CD4-positive, alpha-beta T cell (primary cell): Measurements from ENCODE around the gene CDK6. TPM values are rescaled to one million over a fixed set of nuclear protein-coding genes. Genes with fewer than 3 reads are reported as not detected.

ENCODE experiments used
- ATAC-seq: fragments of 200-7000 bp; cut with Tn5 transposase; one replicate; pipeline ENCODE4 v1.10.0; 2022; ENCODE audit warnings: mild to moderate bottlenecking; ENCODE audit not compliant: poor library complexity
- CTCF ChIA-PET: fragments of 350-600 bp; sonication (Branson Sonifier 250); formaldehyde crosslinking; loops from one replicate; lab custom pipeline; 2021; ENCODE audit warnings: antibody characterized with exemption, inconsistent platforms; lab: Charles Lee
- POLR2A ChIA-PET: fragments of 350-600 bp; sonication (Branson Sonifier 250); formaldehyde crosslinking; loops from one replicate; lab custom pipeline; 2021; ENCODE audit warnings: antibody characterized with exemption, inconsistent platforms; lab: Charles Lee
- DNase-seq, 14 experiments: peaks; one replicate each; pipeline ENCODE4 v3.0.0-alpha.2; 2013 to 2020; ENCODE audit warnings: mixed read lengths in 2 of 14
- H3K27ac ChIP-seq, 2 donors: one replicate each; pipeline versions ENCODE4 v1.5.1 to v1.7.0; 2013; ENCODE audit warnings: low read length in 2 of 2, low read depth in 1 of 2, mild to moderate bottlenecking in 1 of 2
- H3K27me3 ChIP-seq, 2 experiments: 1 replicate in 1 of 2; 2 replicates in 1 of 2; pipeline versions ENCODE4 v1.6.1 to v1.7.0; 2013; ENCODE audit warnings: low read length in 2 of 2, control low read depth in 1 of 2, mild to moderate bottlenecking in 1 of 2, moderate library complexity in 1 of 2; ENCODE audit not compliant: insufficient read depth in 2 of 2, control insufficient read depth in 1 of 2
- H3K36me3 ChIP-seq: one replicate; pipeline ENCODE4 v1.6.1; 2013; ENCODE audit warnings: low read length, control low read depth; ENCODE audit not compliant: insufficient read depth
- H3K4me1 ChIP-seq: one replicate; pipeline ENCODE4 v1.6.1; 2013; ENCODE audit warnings: low read length, control low read depth; ENCODE audit not compliant: insufficient read depth
- H3K4me3 ChIP-seq: one replicate; pipeline ENCODE4 v1.5.1; 2013; ENCODE audit warnings: mild to moderate bottlenecking, low read length, moderate library complexity
- H3K9me3 ChIP-seq, 2 experiments: 1 replicate in 1 of 2; 2 replicates in 1 of 2; pipeline versions ENCODE4 v1.6.1 to v1.7.0; 2013; ENCODE audit warnings: low read length in 2 of 2, mild to moderate bottlenecking in 2 of 2, control low read depth in 1 of 2, moderate library complexity in 1 of 2; ENCODE audit not compliant: control insufficient read depth in 1 of 2, insufficient read depth in 1 of 2
- H3K27ac Mint-ChIP-seq: one replicate; pipeline ENCODE4 v1.8.0; 2020; ENCODE audit warnings: mixed read lengths
- H3K27me3 Mint-ChIP-seq: one replicate; pipeline ENCODE4 v1.8.0; 2021; ENCODE audit warnings: mixed read lengths
- H3K36me3 Mint-ChIP-seq: one replicate; pipeline ENCODE4 v1.8.0; 2021; ENCODE audit warnings: low read depth, mixed read lengths
- H3K4me1 Mint-ChIP-seq: one replicate; pipeline ENCODE4 v1.8.0; 2021; ENCODE audit warnings: low read depth, mixed read lengths
- H3K4me3 Mint-ChIP-seq: one replicate; pipeline ENCODE4 v1.8.0; 2020; ENCODE audit warnings: mild to moderate bottlenecking, mixed read lengths
- H3K9me3 Mint-ChIP-seq: one replicate; pipeline ENCODE4 v1.8.0; 2020; ENCODE audit warnings: mixed read lengths
- CTCF ChIP-seq: fragments of 200-600 bp; IDR thresholded peaks from one replicate; pipeline ENCODE4 v1.8.0; 2022; ENCODE audit warnings: antibody characterized with exemption, mild to moderate bottlenecking
- intact Hi-C, 2 experiments: fragments of 100-400 bp; cut with DNase I in 1 of 2; cut with micrococcal nuclease in 1 of 2; formaldehyde crosslinking; loops; one replicate each; pipeline versions ENCODE4 v1.15.1 to v1.9.0; 2023 to 2025; cut with DNase I, micrococcal nuclease
- total RNA-seq, 174 experiments: library from RNA in 2 of 174; stranded (reverse) in 2 of 174; gene quantifications; one replicate each; pipeline ENCODE4 v1.2.3 and lab custom pipeline; 2021 to 2026

CDK6 gene
- total RNA-seq, 2 experiments from 2014 or later: 13.0 to 13.7 TPM

GRCh38 chr7:92830532-92831110, 5.8 kb downstream of the CDK6 start:
- Histone ChIP-seq H3K4me1 (peaks cover 40% of the 10 kb centered on the region), H3K4me3 (peak overlapping the region; percentile 1), H3K27ac (no peak overlapping the region), H3K36me3 (no peaks in the 10 kb centered on the region), H3K27me3 (no peaks in the 10 kb centered on the region), H3K9me3 (no peaks in the 10 kb centered on the region)
- Mint-ChIP-seq H3K27ac (peak overlapping the region; percentile 85), H3K9me3 (no peaks in the 10 kb centered on the region), H3K27me3 (no peaks in the 10 kb centered on the region), H3K4me1 (peaks cover 68% of the 10 kb centered on the region), H3K4me3 (peak overlapping the region; percentile 89), H3K36me3 (peaks cover 28% of the 10 kb centered on the region)
- CTCF ChIA-PET: interaction anchor here (0.6 to 5.3 kb wide), 4 partner anchors 13 to 890 kb away, joined by 4 to 58 read pairs (median 4); partner anchors contain the start of gene AKAP9
- intact Hi-C loops: loop anchor here (2.0 to 10.0 kb wide), 6 partner anchors 14 to 1174 kb away; partner anchors contain the start of genes ANKIB1 (in 1 of the 2), BET1 (in 1 of the 2), KRIT1 (in 1 of the 2) and PEX1 (in 1 of the 2)
- no peak for TF ChIP-seq CTCF
- DNase-seq (peak in 3 of 14 experiments; percentile 17 to 42 (median 40)), ATAC-seq (no peak)
- POLR2A ChIA-PET: interaction anchor here (0.6 to 1.4 kb wide), 3 partner anchors 10 to 401 kb away, joined by 3 to 4 read pairs (median 3); no protein-coding TSS in a partner anchor

GRCh38 chr7:92830027-92830426, 6.3 kb downstream of the CDK6 start:
- no peak for DNase-seq
- peaks cover 23% of the 10 kb centered on the region for H3K36me3 Mint-ChIP-seq
- peak overlapping the region; percentile 89 for H3K4me3 Mint-ChIP-seq
- no peak for ATAC-seq
- intact Hi-C loops: loop anchor here (2.0 to 10.0 kb wide), 6 partner anchors 13 to 1175 kb away; partner anchors contain the start of genes ANKIB1 (in 1 of the 2), BET1 (in 1 of the 2), KRIT1 (in 1 of the 2) and PEX1 (in 1 of the 2)
- Histone ChIP-seq H3K9me3 (no peaks in the 10 kb centered on the region), H3K4me3 (no peak overlapping the region), H3K36me3 (no peaks in the 10 kb centered on the region), H3K27ac (no peak overlapping the region), H3K27me3 (no peaks in the 10 kb centered on the region), H3K4me1 (peaks cover 36% of the 10 kb centered on the region)
- H3K4me1 Mint-ChIP-seq: peaks cover 70% of the 10 kb centered on the region
- POLR2A ChIA-PET: no interaction called here
- H3K27me3 Mint-ChIP-seq: no peaks in the 10 kb centered on the region
- H3K27ac Mint-ChIP-seq: peak overlapping the region; percentile 85
- CTCF ChIA-PET: interaction anchor here (0.6 to 5.3 kb wide), 3 partner anchors 12 to 209 kb away, joined by 4 to 58 read pairs (median 4); no protein-coding TSS in a partner anchor
- no peaks in the 10 kb centered on the region for H3K9me3 Mint-ChIP-seq
- TF ChIP-seq CTCF: no peak

DNA sequence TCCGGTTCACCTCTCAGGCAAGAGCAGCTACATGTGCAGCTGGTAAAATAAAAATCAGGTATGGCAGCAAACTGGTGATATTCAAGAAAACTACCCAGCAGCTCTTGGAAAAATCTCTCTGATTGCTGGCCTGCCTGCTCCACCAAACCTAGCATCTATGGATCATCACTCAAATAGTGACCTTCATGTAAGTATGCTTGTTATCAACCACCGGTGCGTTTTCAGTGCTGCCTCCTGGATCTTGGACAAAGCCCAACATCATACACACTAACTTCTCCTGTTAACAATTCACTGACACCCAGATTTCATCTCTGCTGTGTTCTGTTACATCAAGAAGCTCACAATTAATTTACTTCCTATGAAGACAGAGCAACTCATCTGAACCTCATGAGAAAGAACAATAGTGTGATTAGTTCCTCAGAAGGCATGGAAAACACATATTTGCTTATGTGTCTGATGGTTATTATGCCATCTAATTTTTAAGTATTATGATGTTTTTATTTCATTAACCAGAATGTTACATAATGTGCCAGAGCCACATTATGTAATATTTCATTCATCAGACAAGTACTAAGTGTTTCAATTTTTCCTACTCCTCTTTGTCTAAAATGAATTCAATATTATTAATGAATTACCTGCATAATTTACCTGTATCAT, 8.8 kb downstream of the CDK6 start:
- Mint-ChIP-seq H3K36me3 (peaks cover 7% of the 10 kb centered on the region), H3K27me3 (no peaks in the 10 kb centered on the region), H3K4me3 (no peak overlapping the region), H3K9me3 (no peaks in the 10 kb centered on the region), H3K27ac (no peak overlapping the region), H3K4me1 (peaks cover 68% of the 10 kb centered on the region)
- DNase-seq: no peak
- CTCF ChIA-PET: no interaction called here
- intact Hi-C loops: loop anchor here in 1 of 2 experiments (10.0 kb wide), 1 partner anchor 113 kb away; no protein-coding TSS in a partner anchor
- Histone ChIP-seq H3K9me3 (no peaks in the 10 kb centered on the region), H3K27me3 (no peaks in the 10 kb centered on the region), H3K4me1 (peaks cover 25% of the 10 kb centered on the region), H3K27ac (no peak overlapping the region), H3K4me3 (no peak overlapping the region), H3K36me3 (no peaks in the 10 kb centered on the region)
- POLR2A ChIA-PET: no interaction called here
- ATAC-seq: no peak
- TF ChIP-seq CTCF: no peak
